GM18502 (cell line): ENCODE results near the gene CNNM4.
"Not testable (repeated sequence)": the region's sequence is repeated elsewhere in the genome, so short reads cannot be mapped to it uniquely, and the experiment has no call there.

Source experiments
- ATAC-seq: cut with Tn5 transposase; IDR thresholded peaks from one replicate; pipeline ENCODE4 v1.9.1; 2021; ENCODE audit warnings: mild to moderate bottlenecking; ENCODE audit not compliant: unreplicated experiment, poor library complexity

The CNNM4 gene

DNA sequence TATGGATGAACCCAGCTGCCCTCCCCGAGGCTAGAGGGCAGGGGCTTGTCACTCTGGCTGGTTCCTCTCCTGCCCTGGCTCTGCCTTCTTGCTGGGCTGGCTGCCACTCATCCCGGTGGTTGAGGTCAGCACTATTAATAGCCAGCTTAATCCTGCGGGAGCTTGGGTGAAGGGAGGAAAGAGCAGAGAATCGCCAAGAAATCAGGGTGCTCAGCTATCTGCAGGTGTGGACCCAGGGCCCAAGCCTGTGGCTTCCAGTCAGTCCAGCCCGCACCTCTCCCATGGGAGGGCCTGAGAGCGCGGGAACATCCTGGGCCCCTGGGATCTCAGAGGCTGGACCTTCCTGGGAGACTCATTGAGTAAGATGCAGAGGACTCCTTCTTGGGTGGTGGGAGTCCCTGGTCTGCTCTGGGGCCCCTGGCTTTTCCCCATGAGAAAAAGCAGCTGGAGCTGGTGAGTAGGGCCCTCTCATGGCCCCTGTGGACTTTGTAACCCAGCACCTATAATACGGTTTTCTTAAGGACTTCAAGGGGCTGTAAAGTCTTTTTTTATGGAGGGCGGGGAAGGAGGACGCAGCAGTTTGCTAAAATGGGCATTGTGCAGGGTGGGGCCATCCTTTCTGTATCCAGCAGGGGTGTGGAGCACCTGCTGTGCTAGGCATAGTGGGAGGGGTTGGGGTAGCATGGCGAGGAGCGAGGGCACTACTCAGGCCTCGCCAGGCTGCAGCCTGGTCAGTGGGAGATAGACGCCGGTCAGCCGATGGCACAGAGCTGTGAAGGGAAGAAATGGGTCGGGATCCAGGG, 27.9 kb downstream of the CNNM4 start:
- ATAC-seq, result no peak

DNA sequence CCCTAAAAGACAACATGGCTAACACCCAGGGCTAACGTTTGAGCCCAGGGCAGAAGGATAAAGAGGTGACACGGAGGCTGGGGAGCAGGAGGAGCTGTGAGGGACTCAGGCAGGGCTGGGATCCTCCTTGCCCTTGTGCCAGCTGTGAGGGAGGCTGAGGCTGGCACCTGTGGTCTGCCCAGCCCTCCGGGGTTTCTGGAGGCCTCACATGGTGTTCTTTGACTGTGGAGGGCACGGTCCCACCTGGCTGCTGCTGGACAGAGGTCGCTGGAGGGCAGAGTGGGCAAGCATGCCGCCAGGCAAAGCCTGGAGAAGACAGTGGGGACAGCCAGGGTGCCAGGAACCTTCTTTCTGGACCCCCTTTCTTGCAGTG, 28.5 kb downstream of the CNNM4 start:
- no peak for ATAC-seq

DNA sequence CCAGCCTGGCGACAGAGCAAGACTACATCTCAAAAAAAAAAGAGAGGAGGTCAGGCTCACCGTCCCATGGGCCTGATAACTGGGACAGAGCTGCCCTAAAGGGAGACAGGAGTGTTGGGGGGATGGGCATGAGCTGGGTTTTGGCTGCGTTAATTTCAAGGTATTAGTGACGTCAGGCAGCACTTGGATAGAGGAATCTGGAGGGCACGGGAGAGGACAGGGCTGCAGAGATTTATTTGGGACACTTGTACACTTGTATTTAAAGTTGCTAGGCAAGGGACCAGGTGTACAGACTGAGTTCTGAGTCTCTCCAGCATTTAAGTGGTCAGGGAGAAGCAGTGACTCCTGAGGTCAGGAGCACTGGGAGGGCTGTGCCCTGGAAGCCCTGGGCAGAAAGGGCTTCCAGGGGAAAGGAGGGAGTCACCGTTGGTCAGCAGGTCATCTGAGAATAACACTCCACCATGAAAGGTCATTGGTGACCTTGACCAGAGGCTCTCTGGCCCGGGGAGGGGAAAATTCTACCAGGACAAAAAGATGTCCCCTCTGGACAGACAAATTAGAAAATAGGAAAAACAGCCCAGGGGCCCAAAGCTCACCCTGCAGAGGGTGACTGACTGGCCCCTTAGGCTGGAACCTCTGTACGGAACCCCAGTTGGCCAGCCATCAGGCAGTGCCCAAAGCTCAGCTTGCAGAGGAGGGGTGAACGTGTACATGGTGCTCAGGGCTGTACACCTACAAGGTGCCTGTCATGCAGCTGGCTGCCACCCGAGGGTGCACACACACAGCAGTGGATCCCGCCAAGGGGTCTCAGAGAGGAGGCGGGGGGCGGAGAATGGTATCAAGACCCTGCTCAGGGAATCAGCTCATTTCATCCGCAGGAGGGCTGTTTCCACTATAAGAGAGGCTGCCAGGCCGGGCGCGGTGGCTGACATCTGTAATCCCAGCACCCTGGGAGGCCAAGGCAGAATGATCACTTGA, 32.4 kb downstream of the CNNM4 start:
- ATAC-seq, result no peak

DNA sequence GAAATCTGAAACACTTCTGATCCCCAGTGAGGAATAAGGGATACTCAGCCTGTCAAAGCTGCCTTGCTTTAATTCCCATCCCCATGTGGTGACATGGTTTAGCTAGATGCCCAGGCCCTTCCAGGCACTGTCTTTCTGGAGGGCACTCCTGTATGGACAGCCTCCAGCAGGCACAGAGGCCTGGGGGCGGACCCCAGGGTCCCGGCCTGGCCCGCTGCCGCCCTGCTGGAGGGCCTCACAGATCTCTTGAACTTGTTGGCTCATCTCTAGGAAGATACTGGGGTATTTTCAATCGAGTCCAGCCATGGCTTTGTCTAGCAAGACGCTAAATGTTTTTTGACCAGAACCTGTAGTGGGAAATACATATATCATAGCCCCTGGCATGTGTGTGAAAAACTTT, 34.4 kb downstream of the CNNM4 start:
- no peak for ATAC-seq

DNA sequence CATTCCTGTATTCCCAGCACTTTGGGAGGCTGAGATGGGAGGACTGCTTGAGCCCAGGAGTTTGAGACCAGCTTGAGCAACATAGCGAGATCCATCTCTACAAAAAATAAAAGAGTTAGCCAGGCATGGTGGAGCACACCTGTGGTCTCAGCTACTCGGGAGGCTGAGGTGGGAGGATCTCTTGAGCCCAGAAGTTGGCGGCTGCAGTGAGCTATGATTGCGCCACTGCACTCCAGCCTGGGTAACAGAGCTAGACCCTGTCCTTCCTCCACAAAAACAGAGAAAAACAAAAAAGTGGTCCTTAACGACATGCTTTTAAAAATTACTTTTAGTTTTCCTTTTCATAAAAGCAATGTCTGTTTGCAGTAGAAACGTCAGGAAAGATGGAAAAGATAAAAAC, 35.8 kb downstream of the CNNM4 start:
- ATAC-seq, result not testable (repeated sequence)

DNA sequence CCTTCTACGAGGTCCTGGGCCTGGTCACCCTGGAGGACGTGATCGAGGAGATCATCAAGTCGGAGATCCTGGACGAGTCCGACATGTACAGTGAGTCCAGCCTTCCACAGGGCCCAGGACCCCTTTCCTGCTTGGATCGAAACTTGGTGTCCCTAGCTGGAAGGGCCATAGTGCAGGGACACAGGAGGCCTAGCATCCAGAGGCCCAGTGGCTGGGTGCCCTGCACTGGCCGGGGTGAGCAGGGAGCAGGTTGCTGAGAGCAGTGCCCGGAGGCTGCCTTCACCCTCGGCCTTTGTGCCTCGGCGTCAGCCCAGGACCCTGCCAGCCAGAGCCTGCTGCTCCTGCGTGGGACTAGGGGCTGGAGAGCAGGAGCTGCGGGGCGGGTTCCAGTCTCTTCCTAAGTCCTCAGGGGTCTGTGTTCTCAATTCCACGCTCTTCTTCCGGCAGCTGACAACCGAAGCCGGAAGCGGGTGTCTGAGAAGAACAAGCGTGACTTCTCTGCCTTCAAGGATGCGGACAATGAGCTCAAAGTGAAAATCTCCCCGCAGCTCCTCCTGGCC, 36.4 kb downstream of the CNNM4 start:
- ATAC-seq, result no peak

DNA sequence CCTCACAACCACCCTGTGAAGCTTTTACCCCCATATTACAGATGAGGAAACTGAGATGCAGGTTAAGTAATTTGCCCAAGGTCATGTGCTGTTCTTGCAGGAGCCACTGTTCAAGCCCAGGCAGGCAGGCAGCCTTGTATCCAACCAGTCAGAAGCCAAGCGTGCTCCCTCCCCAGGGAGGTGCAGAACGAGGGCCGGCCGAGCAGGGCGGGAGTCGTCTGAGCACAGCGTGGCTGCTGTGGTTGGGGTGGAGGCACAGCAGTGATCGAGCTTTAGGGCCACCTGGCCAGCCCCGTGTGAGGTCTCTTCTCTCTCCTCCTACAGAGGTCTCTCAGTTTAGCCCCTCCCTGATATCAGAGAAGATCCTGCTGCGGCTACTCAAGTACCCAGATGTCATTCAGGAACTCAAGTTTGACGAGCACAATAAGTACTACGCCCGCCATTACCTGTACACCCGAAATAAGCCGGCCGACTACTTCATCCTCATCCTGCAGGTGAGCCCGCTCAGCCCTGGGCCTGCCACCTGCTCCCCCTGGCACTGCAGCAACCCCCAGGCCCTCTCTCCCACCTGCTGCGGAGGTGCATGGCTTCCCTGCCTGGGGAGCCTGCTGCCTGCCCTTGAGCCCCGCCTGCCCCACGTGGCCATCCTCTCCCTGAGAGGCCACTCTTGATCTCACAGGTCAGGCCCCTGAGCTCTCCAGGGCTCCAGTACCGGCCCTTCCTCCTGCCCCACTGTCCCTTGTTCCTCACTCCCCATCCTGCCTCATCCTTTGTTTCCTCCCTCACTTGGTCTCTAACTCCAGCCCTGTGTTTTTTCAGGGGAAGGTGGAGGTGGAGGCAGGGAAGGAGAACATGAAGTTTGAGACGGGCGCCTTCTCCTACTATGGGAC, 38.3 kb downstream of the CNNM4 start:
- no peak for ATAC-seq

DNA sequence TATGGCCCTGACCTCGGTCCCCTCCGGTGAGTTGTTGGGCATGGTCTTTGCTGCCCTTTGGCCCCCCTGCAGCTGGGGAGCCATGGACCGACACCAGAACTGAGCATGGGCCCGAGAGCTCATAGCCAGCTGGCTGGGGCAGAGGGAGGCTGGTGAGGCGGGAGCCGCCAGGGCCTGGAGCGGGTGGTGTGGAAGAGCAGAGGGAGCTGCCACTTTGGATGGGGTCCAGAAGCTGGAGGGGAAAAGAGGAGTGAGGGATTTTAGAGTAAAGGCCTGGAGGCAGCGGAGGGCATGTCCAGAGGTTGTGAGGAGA, 38.9 kb downstream of the CNNM4 start:
- no peak for ATAC-seq

DNA sequence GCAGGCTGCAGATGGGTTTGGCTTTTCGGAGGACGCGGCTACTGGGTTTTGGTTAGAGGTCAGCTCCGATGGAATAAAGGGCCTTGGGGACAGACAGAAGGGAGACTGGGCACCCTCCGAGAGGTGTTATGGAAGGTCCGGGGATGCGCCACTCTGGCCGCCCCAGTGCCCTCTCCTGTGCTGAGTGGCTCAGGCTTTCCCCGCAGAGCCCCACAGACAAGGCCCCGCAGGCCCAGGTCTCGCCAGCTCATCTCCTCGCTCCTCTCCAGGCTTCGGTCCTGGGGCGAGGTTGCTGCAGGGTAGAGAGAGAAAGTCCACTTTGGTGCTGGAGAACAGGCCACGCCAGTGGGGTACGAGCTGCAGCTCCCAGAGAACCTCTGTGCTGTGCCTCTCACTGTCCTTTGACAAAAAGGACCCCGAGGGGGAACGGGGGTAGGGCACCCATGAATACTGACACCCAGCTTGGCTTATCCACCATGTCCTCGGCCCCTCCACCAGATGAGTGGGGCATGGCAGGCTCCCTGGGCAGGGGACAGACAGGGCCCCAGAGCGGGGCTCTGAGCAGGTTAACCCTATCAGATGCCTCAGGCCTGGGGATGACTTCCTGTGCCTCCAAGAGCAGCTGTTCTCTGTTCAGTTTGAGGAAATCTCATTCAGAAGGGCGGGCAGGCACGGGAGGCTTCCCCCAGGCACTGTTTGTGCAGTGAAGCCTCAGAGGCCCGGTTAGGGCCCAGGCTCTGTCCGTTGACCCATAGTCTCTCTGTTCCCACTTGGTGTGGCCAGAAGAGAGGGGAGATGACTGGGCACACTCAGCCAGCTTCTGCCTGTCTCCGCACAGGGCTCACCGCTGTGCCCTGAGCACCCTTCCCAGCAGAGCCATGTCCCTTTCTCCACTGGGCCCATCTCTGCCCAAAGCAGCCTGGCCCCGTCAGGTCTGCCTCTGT, 39.6 kb downstream of the CNNM4 start:
- ATAC-seq, result peak; percentile 26

DNA sequence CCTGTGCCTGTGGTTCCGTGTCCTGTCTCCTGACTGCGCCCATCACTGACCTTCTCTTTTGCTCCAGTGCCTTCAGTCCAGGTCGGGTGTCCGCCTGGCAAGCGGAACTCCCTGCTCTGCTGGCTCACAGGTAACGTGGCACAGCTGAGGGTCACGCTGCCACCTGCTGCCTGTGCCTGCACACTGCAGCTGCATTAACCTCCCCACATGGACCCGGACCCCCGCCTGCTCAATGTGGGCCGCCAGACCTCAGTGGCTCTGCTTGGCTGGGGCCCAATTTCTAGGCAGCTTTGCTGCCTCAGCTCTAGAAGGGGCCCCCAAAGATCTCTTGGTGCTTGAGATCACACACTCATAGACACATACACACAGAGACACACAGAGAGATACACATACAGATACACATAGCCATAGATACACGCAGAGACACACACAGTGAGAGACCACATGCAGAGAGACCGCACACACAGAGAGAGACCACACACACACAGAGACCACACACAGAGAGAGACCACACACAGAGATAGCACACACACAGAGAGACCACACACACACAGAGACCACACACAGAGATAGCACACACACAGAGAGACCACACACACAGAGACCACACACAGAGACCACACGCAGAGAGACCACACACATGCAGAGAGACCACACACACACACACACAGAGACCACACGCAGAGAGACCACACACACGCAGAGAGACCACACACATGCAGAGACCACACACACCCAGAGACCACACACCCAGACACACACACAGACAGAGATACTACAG, 40.5 kb downstream of the CNNM4 start:
- ATAC-seq, result peak; percentile 78

DNA sequence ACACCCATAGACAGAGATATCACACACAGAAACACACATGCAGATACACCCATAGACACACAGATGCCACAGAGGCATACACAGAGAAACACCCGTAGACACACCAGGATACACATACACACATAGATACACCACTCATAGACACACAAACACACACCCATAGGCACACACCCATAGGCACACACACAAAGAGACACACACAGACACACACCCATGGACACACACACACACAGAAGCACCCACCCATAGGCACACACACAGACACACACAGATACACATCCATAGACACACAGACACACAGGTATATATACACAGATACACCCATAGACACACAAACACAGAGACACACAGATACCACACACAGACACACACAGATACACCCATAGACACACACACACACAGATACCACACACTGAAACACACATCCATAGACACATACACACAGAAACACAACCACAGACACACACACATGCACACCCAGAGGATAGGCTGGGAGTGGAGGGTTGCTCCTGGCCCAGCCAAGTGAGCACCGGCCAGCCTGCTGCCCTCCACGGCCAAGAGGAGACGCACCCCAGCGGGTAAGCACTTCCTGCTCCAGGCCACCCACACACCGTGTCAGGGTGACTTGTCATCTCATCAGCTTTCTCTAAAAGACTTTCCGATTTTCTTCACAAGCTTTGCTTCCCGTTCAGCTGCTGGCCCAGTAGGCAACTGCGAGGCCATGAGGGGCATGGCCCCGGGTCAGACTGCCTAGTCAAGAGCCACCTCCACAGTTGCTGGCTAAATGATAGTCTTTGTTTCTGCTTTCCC, 41.3 kb downstream of the CNNM4 start:
- ATAC-seq, result no peak

DNA sequence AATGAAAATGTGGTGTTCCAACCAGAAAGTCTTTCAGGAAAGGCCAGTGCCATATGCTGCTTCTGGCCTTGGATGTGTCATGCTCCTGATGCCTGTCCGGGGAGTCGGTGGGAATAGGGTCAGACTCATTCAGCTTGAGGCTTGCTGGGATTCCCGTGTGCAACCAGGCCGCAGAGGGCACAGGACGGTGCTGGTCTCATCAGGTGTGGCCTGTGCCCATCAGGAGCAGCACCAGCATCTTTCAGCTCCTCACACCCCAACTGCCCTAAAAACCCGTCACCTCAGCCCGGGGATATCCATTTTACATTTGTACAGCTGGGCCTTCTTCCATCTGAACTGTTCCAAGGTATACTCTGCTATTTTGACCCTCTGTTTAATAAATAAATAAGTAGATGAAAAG, 42.0 kb downstream of the CNNM4 start:
- ATAC-seq, result no peak

DNA sequence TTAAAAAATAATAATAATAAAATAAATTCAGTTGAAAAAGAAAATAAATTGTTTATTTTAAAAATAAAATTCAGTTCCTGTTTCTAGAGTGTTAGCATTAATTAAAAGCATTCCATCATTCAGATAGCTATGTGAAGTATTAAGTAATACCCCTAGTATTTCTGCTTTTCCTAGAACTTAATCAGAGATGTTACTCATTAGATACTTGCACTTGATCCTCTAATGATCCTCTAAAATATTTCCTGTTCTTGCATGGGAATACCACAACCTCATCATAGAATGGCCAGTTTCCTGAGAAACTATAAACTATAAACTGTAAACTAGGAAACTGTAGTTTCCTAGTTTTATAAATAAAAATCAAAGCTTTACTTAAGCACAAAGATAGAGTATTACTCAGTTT, 44.3 kb downstream of the CNNM4 start:
- ATAC-seq, result no peak

DNA sequence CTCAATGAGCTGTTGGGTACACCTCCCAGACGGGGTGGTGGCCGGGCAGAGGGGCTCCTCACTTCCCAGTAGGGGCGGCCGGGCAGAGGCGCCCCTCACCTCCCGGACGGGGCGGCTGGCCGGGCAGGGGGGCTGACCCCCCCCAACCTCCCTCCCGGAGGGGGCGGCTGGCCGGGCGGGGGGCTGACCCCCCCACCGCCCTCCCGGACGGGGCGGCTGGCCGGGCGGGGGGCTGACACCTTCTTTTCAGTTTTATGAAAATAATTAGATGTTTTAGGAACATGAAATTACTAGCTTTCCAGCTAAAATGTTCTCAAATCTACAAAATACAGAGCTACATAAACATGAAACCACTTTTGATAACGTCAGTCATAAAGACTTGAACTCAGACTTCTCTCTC, 45.2 kb downstream of the CNNM4 start:
- ATAC-seq, result not testable (repeated sequence)

DNA sequence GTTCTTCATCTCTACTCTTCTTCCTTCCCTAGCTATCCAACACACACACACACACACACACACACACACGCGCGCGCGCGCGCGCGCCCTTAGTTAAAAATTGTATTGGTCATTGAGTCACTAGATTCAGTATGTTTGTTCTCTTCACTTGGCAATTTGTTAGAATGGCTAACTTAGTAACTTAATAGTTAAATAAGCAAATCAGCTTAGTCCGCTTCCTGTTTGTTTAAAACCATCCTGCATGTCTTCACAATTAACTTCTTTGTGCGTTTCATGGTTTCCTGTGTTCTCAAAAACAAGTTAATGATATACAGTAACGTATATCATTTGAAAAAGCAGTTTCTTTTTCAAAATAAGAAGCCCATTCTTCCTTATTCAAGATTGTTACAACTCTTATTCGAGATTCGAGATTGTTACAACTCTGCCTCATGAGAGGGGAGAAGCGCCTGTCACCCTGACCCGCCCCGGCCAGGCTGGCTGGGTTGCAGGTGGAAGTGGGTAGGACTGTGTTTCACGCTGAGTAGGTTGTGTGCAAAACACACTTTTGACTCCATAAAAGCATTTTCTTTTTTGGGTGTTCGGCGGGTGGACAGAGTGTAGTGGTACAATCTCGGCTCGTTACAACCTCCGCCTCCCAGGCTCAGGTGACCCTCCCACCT, 45.9 kb downstream of the CNNM4 start:
- ATAC-seq, result no peak

DNA sequence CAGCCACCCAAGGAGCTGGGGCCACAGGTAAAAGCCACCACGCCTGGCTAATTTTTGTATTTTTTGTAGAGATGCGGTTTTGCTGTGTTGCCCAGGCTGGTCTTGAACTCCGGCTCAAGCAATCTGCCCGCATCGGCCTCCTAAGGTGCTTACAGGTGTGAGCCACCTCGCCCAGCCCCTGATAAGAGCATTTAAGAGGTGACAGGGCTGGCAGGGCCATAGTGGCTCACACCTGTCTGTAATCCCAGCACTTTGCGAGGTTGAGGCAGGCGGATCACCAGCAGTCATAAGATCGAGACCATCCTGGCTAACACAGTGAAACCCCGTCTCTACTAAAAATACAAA, 46.4 kb downstream of the CNNM4 start:
- ATAC-seq, result no peak

DNA sequence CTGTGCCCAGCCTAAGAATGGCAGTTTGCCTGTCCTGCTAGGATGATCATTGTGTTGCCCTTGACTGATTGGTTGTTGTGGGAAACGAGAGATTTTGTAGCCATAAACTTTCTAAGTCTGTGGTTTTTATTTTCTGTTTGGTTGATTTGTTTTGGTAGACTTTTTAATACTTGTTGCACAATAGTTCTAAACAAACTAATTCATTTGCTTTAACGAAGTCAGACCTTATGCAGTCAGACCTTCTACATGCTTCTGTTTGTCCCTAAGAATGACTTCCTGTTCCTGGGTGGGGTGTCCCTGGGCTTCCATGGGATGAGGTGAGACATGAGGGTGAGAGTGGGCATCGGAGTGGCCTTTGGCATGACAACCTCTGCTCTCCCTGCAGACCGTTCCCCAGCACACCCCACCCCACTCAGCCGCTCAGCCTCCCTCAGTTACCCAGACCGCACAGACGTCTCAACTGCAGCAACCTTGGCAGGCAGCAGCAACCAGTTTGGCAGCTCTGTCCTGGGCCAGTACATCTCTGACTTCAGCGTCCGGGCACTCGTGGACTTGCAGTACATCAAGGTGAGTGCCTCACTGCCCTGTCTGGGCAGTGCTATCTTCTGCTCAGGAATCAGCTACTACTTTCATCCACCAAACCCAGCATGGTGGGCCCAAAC, 47.6 kb downstream of the CNNM4 start:
- ATAC-seq, result no peak
